Measurements from ENCODE around the gene SPAG9.

SPAG9 gene

GRCh38 chr17:50988427-50988826, 132.2 kb downstream of the SPAG9 start:
- CTCF ChIA-PET: no interaction called here
- no peak for TF ChIP-seq L3MBTL2 (conservative IDR thresholded peaks at IDR 0.05)
- TF ChIP-seq ZNF384 (IDR thresholded peaks at IDR 0.05): no peak
- TF ChIP-seq HDGF (IDR thresholded peaks at IDR 0.05; ENCODE audit: borderline replicate concordance): no peak
- TF ChIP-seq ELF4 (IDR thresholded peaks at IDR 0.05): no peak
- TF ChIP-seq NFRKB (IDR thresholded peaks at IDR 0.05): no peak
- no peak for TF ChIP-seq SUZ12 (IDR thresholded peaks at IDR 0.05)
- DNase-seq (ENCODE audit: extremely low spot score): no peak
- POLR2A ChIA-PET: no interaction called here

- CTCF ChIA-PET: no interaction called here
- POLR2A ChIA-PET: no interaction called here
- DNase-seq (ENCODE audit: extremely low spot score): no peak
- TF ChIP-seq L3MBTL2 (conservative IDR thresholded peaks at IDR 0.05) (no peak), CTBP1 (IDR thresholded peaks at IDR 0.05; ENCODE audit: borderline replicate concordance) (no peak), HDGF (IDR thresholded peaks at IDR 0.05; ENCODE audit: borderline replicate concordance) (no peak), LEF1 (IDR thresholded peaks at IDR 0.05; ENCODE audit: borderline replicate concordance) (no peak), TARDBP (IDR thresholded peaks at IDR 0.05) (no peak), FOXA1 (IDR thresholded peaks at IDR 0.05) (no peak), ELF4 (IDR thresholded peaks at IDR 0.05) (no peak), FOXM1 (IDR thresholded peaks at IDR 0.05; ENCODE audit: borderline replicate concordance) (no peak), SUZ12 (IDR thresholded peaks at IDR 0.05) (no peak), SP1 (IDR thresholded peaks at IDR 0.05) (no peak), ZNF384 (IDR thresholded peaks at IDR 0.05) (no peak), FOXK2 (IDR thresholded peaks at IDR 0.05) (no peak), BHLHE40 (IDR thresholded peaks at IDR 0.05; ENCODE audit: borderline replicate concordance) (no peak), NFRKB (IDR thresholded peaks at IDR 0.05) (no peak), PKNOX1 (IDR thresholded peaks at IDR 0.05) (no peak), ARNT (IDR thresholded peaks at IDR 0.05) (no peak)
These were observed 133.5 kb downstream of the SPAG9 start for GRCh38 chr17:50986989-50987660.

GRCh38 chr17:50981279-50981678, 139.4 kb downstream of the SPAG9 start:
- no peak for DNase-seq (ENCODE audit: extremely low spot score)
- TF ChIP-seq NFRKB (IDR thresholded peaks at IDR 0.05) (no peak), CTBP1 (IDR thresholded peaks at IDR 0.05; ENCODE audit: borderline replicate concordance) (no peak), ZNF384 (IDR thresholded peaks at IDR 0.05) (no peak), PKNOX1 (IDR thresholded peaks at IDR 0.05) (no peak), LEF1 (IDR thresholded peaks at IDR 0.05; ENCODE audit: borderline replicate concordance) (no peak), HDGF (IDR thresholded peaks at IDR 0.05; ENCODE audit: borderline replicate concordance) (no peak), TARDBP (IDR thresholded peaks at IDR 0.05) (no peak), FOXK2 (IDR thresholded peaks at IDR 0.05) (no peak), ELF4 (IDR thresholded peaks at IDR 0.05) (no peak), ARNT (IDR thresholded peaks at IDR 0.05) (no peak), FOXM1 (IDR thresholded peaks at IDR 0.05; ENCODE audit: borderline replicate concordance) (no peak), L3MBTL2 (conservative IDR thresholded peaks at IDR 0.05) (no peak), SP1 (IDR thresholded peaks at IDR 0.05) (no peak), FOXA1 (IDR thresholded peaks at IDR 0.05) (no peak), BHLHE40 (IDR thresholded peaks at IDR 0.05; ENCODE audit: borderline replicate concordance) (no peak), SUZ12 (IDR thresholded peaks at IDR 0.05) (no peak)
- CTCF ChIA-PET: no interaction called here
- POLR2A ChIA-PET: no interaction called here

- POLR2A ChIA-PET: no interaction called here
- CTCF ChIA-PET: no interaction called here
- no peak for DNase-seq (ENCODE audit: extremely low spot score)
- no peak for TF ChIP-seq HDGF (IDR thresholded peaks at IDR 0.05; ENCODE audit: borderline replicate concordance)
- TF ChIP-seq FOXK2 (IDR thresholded peaks at IDR 0.05): no peak
- no peak for TF ChIP-seq SP1 (IDR thresholded peaks at IDR 0.05)
- TF ChIP-seq FOXA1 (IDR thresholded peaks at IDR 0.05): no peak
- TF ChIP-seq FOXM1 (IDR thresholded peaks at IDR 0.05; ENCODE audit: borderline replicate concordance): no peak
- no peak for TF ChIP-seq L3MBTL2 (conservative IDR thresholded peaks at IDR 0.05)
- TF ChIP-seq PKNOX1 (IDR thresholded peaks at IDR 0.05): no peak
- TF ChIP-seq ELF4 (IDR thresholded peaks at IDR 0.05): no peak
- TF ChIP-seq NFRKB (IDR thresholded peaks at IDR 0.05): no peak
- TF ChIP-seq LEF1 (IDR thresholded peaks at IDR 0.05; ENCODE audit: borderline replicate concordance): no peak
- no peak for TF ChIP-seq TARDBP (IDR thresholded peaks at IDR 0.05)
These were observed 141.1 kb downstream of the SPAG9 start for GRCh38 chr17:50979524-50979927.

GRCh38 chr17:50977487-50978159, 143.0 kb downstream of the SPAG9 start:
- TF ChIP-seq SUZ12 (IDR thresholded peaks at IDR 0.05) (no peak), SP1 (IDR thresholded peaks at IDR 0.05) (no peak), ARNT (IDR thresholded peaks at IDR 0.05) (no peak), FOXA1 (IDR thresholded peaks at IDR 0.05) (no peak), NFRKB (IDR thresholded peaks at IDR 0.05) (no peak), PKNOX1 (IDR thresholded peaks at IDR 0.05) (no peak), CTBP1 (IDR thresholded peaks at IDR 0.05; ENCODE audit: borderline replicate concordance) (no peak), FOXK2 (IDR thresholded peaks at IDR 0.05) (no peak), ELF4 (IDR thresholded peaks at IDR 0.05) (no peak), BHLHE40 (IDR thresholded peaks at IDR 0.05; ENCODE audit: borderline replicate concordance) (no peak), ZNF384 (IDR thresholded peaks at IDR 0.05) (no peak), LEF1 (IDR thresholded peaks at IDR 0.05; ENCODE audit: borderline replicate concordance) (no peak), FOXM1 (IDR thresholded peaks at IDR 0.05; ENCODE audit: borderline replicate concordance) (no peak), HDGF (IDR thresholded peaks at IDR 0.05; ENCODE audit: borderline replicate concordance) (no peak), TARDBP (IDR thresholded peaks at IDR 0.05) (no peak), L3MBTL2 (conservative IDR thresholded peaks at IDR 0.05) (no peak)
- no peak for DNase-seq (ENCODE audit: extremely low spot score)
- ChIA-PET CTCF (interaction anchor here (1.0 kb wide), 1 partner anchor 114 kb away, joined by 4 read pairs; no protein-coding TSS in a partner anchor), POLR2A (interaction anchor here (0.6 to 1.0 kb wide), 2 partner anchors 11 to 12 kb away, joined by 3 read pairs; no protein-coding TSS in a partner anchor)

All from HEK293T (cell line).